ENCODE measurements around the gene IFI16. TPM values are rescaled to one million over a fixed set of nuclear protein-coding genes. Genes with fewer than 3 reads are reported as not detected.
"Not testable (repeated sequence)": the region's sequence is repeated elsewhere in the genome, so short reads cannot be mapped to it uniquely, and the experiment has no call there.

Gene IFI16
- total RNA-seq, 1 experiment from 2014 or later = 0.98 TPM

- H3K4me2 ChIP-seq (ENCODE audit: low read length) = no peak overlapping the region
- H3F3A ChIP-seq (ENCODE audit: low read length, unreplicated experiment) = no peaks in the 10 kb centered on the region
- no peak overlapping the region for H2AFZ ChIP-seq (ENCODE audit: low read length)
- H4K20me1 ChIP-seq (ENCODE audit: low read length) = no peaks in the 10 kb centered on the region
- ATAC-seq (no peak), DNase-seq (no peak)
- H3K4me1 ChIP-seq (ENCODE audit: insufficient read depth, low read length) = no peaks in the 10 kb centered on the region
- H3K9ac ChIP-seq (ENCODE audit: low read length) = no peak overlapping the region
- no peaks in the 10 kb centered on the region for H3K27me3 ChIP-seq (ENCODE audit: low read length)
- no peaks in the 10 kb centered on the region for H3K9me3 ChIP-seq (ENCODE audit: low read length)
- no peak for TF ChIP-seq CTCF (conservative IDR thresholded peaks at IDR 0.05; ENCODE audit: low read depth, low read length)
- TF ChIP-seq EZH2 (IDR thresholded peaks at IDR 0.05; ENCODE audit: low read length, unreplicated experiment) = no peak
- TF ChIP-seq EZH2phosphoT487 (IDR thresholded peaks at IDR 0.05; ENCODE audit: borderline replicate concordance, low read length) = no peak
- no peaks in the 10 kb centered on the region for H3K79me2 ChIP-seq (ENCODE audit: low read length)
- ChIA-PET POLR2A (ENCODE audit: unreplicated experiment) (no interaction called here), CTCF (no interaction called here)
- intact Hi-C loops (cut with micrococcal nuclease) = no loop called here
- H3K27ac ChIP-seq (ENCODE audit: low read length) = no peak overlapping the region
- H3K4me3 ChIP-seq (ENCODE audit: low read length) = no peak overlapping the region
- no TSS peak for BruUV-seq (replicated peaks)
- H3K36me3 ChIP-seq (ENCODE audit: low read depth, low read length) = no peaks in the 10 kb centered on the region
- no peaks in the 10 kb centered on the region for H3K9me2 ChIP-seq (replicated peaks; ENCODE audit: low read length)
Measured at GRCh38 chr1:159040893-159041724, 31.4 kb downstream of the IFI16 start.

- H3K79me2 ChIP-seq (ENCODE audit: low read length); H3K4me3 ChIP-seq (ENCODE audit: low read length); H3F3A ChIP-seq (ENCODE audit: low read length, unreplicated experiment); H3K9me2 ChIP-seq (replicated peaks; ENCODE audit: low read length); DNase-seq; ATAC-seq; H3K9me3 ChIP-seq (ENCODE audit: low read length); H3K4me1 ChIP-seq (ENCODE audit: insufficient read depth, low read length); POLR2A ChIA-PET (ENCODE audit: unreplicated experiment); CTCF ChIA-PET; H3K36me3 ChIP-seq (ENCODE audit: low read depth, low read length); H2AFZ ChIP-seq (ENCODE audit: low read length); H3K27ac ChIP-seq (ENCODE audit: low read length); H3K9ac ChIP-seq (ENCODE audit: low read length); H3K4me2 ChIP-seq (ENCODE audit: low read length); H4K20me1 ChIP-seq (ENCODE audit: low read length); BruUV-seq (replicated peaks); intact Hi-C loops (cut with micrococcal nuclease); H3K27me3 ChIP-seq (ENCODE audit: low read length): not testable (repeated sequence)
Measured at GRCh38 chr1:159046486-159046885, 36.8 kb downstream of the IFI16 start.

- no peaks in the 10 kb centered on the region for H3K9me3 ChIP-seq (ENCODE audit: low read length)
- H2AFZ ChIP-seq (ENCODE audit: low read length) = no peak overlapping the region
- TF ChIP-seq EZH2 (IDR thresholded peaks at IDR 0.05; ENCODE audit: low read length, unreplicated experiment) = no peak
- TF ChIP-seq EZH2phosphoT487 (IDR thresholded peaks at IDR 0.05; ENCODE audit: borderline replicate concordance, low read length) = no peak
- no peak for TF ChIP-seq CTCF (conservative IDR thresholded peaks at IDR 0.05; ENCODE audit: low read depth, low read length)
- no peak overlapping the region for H3K27ac ChIP-seq (ENCODE audit: low read length)
- H3K27me3 ChIP-seq (ENCODE audit: low read length) = no peaks in the 10 kb centered on the region
- POLR2A ChIA-PET (ENCODE audit: unreplicated experiment) = no interaction called here
- BruUV-seq (replicated peaks) = no TSS peak
- H3K79me2 ChIP-seq (ENCODE audit: low read length) = no peaks in the 10 kb centered on the region
- no peaks in the 10 kb centered on the region for H3K36me3 ChIP-seq (ENCODE audit: low read depth, low read length)
- intact Hi-C loops (cut with micrococcal nuclease) = no loop called here
- no peak overlapping the region for H3K4me3 ChIP-seq (ENCODE audit: low read length)
- no peaks in the 10 kb centered on the region for H3F3A ChIP-seq (ENCODE audit: low read length, unreplicated experiment)
- H3K9ac ChIP-seq (ENCODE audit: low read length) = no peak overlapping the region
- ATAC-seq (no peak), DNase-seq (no peak)
- no peak overlapping the region for H3K4me2 ChIP-seq (ENCODE audit: low read length)
- CTCF ChIA-PET = no interaction called here
- H3K9me2 ChIP-seq (replicated peaks; ENCODE audit: low read length) = no peaks in the 10 kb centered on the region
- H3K4me1 ChIP-seq (ENCODE audit: insufficient read depth, low read length) = no peaks in the 10 kb centered on the region
- no peaks in the 10 kb centered on the region for H4K20me1 ChIP-seq (ENCODE audit: low read length)
Measured at GRCh38 chr1:159051436-159051835, 41.7 kb downstream of the IFI16 start.
